Measurements from ENCODE around the gene P3H3. TPM values are rescaled to one million over a fixed set of nuclear protein-coding genes. Genes with fewer than 3 reads are reported as not detected.
A peak's percentile ranks its signal among the peaks of the same experiment; 100 is the strongest.
"Not testable (repeated sequence)": the region's sequence is repeated elsewhere in the genome, so short reads cannot be mapped to it uniquely, and the experiment has no call there.

P3H3 gene
- polyA plus RNA-seq, 1 experiment = 45.5 TPM

DNA sequence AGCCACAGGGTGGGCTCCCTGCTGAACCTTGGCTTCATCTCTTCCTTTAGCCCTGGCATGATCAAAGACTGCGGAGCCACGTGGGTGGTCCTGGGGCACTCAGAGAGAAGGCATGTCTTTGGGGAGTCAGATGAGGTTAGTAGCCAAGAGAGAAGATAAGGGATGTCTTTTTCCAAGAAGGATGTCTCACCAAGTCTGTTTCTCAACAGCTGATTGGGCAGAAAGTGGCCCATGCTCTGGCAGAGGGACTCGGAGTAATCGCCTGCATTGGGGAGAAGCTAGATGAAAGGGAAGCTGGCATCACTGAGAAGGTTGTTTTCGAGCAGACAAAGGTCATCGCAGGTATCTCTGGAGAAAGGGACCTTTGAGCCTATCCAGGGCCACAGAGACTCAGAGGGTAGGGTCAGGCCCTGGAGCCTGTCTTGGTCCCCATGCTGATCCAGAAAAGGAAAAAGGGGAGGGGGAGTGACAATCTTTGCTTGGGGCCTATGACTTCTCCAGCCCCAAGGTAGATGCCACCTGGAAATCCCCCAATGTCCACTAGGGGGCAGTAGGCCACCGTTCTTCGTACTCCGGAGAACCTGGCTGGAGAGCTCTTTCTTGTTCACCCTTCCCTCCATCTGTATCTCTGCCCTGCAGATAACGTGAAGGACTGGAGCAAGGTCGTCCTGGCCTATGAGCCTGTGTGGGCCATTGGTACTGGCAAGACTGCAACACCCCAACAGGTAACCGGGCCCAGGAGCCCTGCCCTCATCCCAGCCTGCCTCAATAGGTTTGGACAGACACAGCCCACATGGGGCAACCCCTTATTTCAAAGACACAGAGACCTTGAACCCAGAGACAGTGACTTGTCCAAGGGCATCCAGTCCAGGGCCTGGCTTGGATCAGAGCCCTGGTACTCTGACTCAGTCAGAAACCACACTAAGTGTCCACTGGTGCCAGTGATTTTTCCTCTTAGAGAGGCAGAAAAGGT, 41.1 kb downstream of the P3H3 start:
- Histone ChIP-seq H3K27ac (ENCODE audit: low read depth, low read length) (peak overlapping the region; percentile 21), H3K4me3 (ENCODE audit: low read depth, low read length) (peak overlapping the region; percentile 90), H3K9me3 (ENCODE audit: control insufficient read depth, insufficient read depth, low read length) (no peaks in the 10 kb centered on the region; the same call in 1 of the 2 replicates), H3K27me3 (ENCODE audit: control insufficient read depth, insufficient read depth, low read length) (no peaks in the 10 kb centered on the region)
- DNase-seq (ENCODE audit: low read depth, low spot score) = peak; percentile 48
- TF ChIP-seq, protein P1, sequence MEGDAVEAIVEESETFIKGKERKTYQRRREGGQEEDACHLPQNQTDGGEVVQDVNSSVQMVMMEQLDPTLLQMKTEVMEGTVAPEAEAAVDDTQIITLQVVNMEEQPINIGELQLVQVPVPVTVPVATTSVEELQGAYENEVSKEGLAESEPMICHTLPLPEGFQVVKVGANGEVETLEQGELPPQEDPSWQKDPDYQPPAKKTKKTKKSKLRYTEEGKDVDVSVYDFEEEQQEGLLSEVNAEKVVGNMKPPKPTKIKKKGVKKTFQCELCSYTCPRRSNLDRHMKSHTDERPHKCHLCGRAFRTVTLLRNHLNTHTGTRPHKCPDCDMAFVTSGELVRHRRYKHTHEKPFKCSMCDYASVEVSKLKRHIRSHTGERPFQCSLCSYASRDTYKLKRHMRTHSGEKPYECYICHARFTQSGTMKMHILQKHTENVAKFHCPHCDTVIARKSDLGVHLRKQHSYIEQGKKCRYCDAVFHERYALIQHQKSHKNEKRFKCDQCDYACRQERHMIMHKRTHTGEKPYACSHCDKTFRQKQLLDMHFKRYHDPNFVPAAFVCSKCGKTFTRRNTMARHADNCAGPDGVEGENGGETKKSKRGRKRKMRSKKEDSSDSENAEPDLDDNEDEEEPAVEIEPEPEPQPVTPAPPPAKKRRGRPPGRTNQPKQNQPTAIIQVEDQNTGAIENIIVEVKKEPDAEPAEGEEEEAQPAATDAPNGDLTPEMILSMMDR (IDR thresholded peaks at IDR 0.05; ENCODE audit: low read depth, low read length) = peak; percentile 91
- CTCF ChIA-PET = interaction anchor here (0.5 to 5.1 kb wide), 35 partner anchors 8 to 317 kb away, joined by 3 to 50 read pairs (median 4); partner anchors contain the start of genes C12orf57, CDCA3, GNB3 and LRRC23
- POLR2A ChIA-PET = interaction anchor here (0.6 to 3.8 kb wide), 8 partner anchors 17 to 335 kb away, joined by 3 to 25 read pairs (median 6); partner anchors contain the start of genes C12orf57, CDCA3, GPR162 and RNU7-1

DNA sequence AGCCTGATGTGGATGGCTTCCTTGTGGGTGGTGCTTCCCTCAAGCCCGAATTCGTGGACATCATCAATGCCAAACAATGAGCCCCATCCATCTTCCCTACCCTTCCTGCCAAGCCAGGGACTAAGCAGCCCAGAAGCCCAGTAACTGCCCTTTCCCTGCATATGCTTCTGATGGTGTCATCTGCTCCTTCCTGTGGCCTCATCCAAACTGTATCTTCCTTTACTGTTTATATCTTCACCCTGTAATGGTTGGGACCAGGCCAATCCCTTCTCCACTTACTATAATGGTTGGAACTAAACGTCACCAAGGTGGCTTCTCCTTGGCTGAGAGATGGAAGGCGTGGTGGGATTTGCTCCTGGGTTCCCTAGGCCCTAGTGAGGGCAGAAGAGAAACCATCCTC, 42.1 kb downstream of the P3H3 start:
- not testable (repeated sequence) for H3K9me3 ChIP-seq (ENCODE audit: control insufficient read depth, insufficient read depth, low read length); H3K27me3 ChIP-seq (ENCODE audit: control insufficient read depth, insufficient read depth, low read length); H3K4me3 ChIP-seq (ENCODE audit: low read depth, low read length); DNase-seq (ENCODE audit: low read depth, low spot score)
- peak overlapping the region; percentile 22 for H3K27ac ChIP-seq (ENCODE audit: low read depth, low read length)
- POLR2A ChIA-PET = interaction anchor here (3.3 to 3.8 kb wide), 2 partner anchors 18 to 55 kb away, joined by 21 to 37 read pairs; partner anchors contain the start of genes CDCA3 and USP5
- CTCF ChIA-PET = interaction anchor here (1.0 to 5.1 kb wide), 12 partner anchors 9 to 318 kb away, joined by 3 to 50 read pairs (median 6); partner anchors contain the start of genes CDCA3, GNB3 and USP5

DNA sequence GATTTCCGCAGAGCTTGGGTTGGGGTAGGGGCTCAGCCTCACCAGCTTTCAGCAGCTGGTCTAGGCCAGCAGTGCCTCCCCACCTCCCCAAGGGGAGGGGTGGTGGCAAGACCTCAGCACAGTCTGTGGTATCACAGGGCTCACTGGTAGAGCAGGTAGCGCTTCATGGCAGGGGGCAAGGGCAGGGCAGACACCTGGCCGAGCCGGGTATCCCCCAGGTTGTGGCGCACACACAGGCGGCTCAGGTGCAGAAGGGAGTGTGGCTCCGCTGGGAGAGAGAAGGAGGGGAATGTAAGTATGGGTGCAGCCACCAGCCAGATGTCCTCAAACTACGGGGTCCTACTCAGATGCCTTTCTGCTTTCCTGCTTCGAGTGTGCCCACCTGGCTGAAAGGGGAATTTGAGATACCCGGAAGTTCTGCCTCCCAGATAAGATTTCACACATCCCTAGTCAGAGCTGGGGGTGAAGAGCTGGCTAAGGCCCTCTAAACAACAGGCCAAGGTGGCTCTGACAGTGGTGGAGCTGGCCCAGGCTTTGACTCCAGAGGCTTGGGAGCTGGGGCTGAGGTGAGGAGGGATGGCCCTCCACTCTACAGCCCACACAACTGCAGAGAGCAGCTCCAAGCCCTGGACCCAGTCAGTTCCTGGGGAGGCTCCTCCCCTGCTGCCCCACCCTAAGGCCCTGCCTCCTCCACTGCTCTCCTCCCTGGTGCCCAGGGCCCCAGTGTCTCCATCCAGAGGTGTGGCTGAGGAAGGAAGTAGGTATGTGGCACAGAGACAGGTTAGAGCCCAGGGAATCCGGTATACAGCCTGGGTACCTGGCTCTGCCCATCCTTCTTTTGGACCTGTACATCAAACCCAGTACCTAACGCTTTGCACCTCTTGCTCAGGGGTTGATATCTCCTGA, 43.1 kb downstream of the P3H3 start:
- H3K9me3 ChIP-seq (ENCODE audit: control insufficient read depth, insufficient read depth, low read length) = no peaks in the 10 kb centered on the region; the same call in 1 of the 2 replicates
- CTCF ChIA-PET = interaction anchor here (1.5 to 5.1 kb wide), 8 partner anchors 11 to 117 kb away, joined by 11 to 50 read pairs (median 18); partner anchors contain the start of genes CDCA3, MLF2 and USP5
- TF ChIP-seq, protein P1 (IDR thresholded peaks at IDR 0.05; ENCODE audit: low read depth, low read length) = no peak
- H3K27me3 ChIP-seq (ENCODE audit: control insufficient read depth, insufficient read depth, low read length) = no peaks in the 10 kb centered on the region
- DNase-seq (ENCODE audit: low read depth, low spot score) = no peak
- H3K27ac ChIP-seq (ENCODE audit: low read depth, low read length) = no peak overlapping the region
- POLR2A ChIA-PET = interaction anchor here (0.7 to 3.3 kb wide), 4 partner anchors 19 to 67 kb away, joined by 4 to 37 read pairs (median 21); partner anchors contain the start of genes CDCA3 and USP5
- H3K4me3 ChIP-seq (ENCODE audit: low read depth, low read length) = peak overlapping the region; percentile 84

- ChIA-PET POLR2A (interaction anchor here (0.6 to 3.3 kb wide), 20 partner anchors 9 to 340 kb away, joined by 3 to 37 read pairs (median 5); partner anchors contain the start of genes C12orf57, CDCA3, GAPDH and LRRC23), CTCF (interaction anchor here (0.5 to 5.1 kb wide), 30 partner anchors 10 to 241 kb away, joined by 3 to 50 read pairs (median 6); partner anchors contain the start of genes C12orf57, C1RL, CDCA3 and COPS7A)
- H3K27ac ChIP-seq (ENCODE audit: low read depth, low read length) = peak overlapping the region; percentile 65
- H3K27me3 ChIP-seq (ENCODE audit: control insufficient read depth, insufficient read depth, low read length) = no peaks in the 10 kb centered on the region
- no peak for DNase-seq (ENCODE audit: low read depth, low spot score)
- H3K4me3 ChIP-seq (ENCODE audit: low read depth, low read length) = peak overlapping the region; percentile 84
- H3K9me3 ChIP-seq (ENCODE audit: control insufficient read depth, insufficient read depth, low read length) = no peaks in the 10 kb centered on the region; the same call in 1 of the 2 replicates
- TF ChIP-seq, protein P1 (IDR thresholded peaks at IDR 0.05; ENCODE audit: low read depth, low read length) = peak; percentile 97
Measured at GRCh38 chr12:6872073-6873048, 44.2 kb downstream of the P3H3 start.

All from AG04450 (cell line).